NCI-H345 (cell line): ENCODE data around the gene ZCCHC12.
"Not testable (repeated sequence)": the region's sequence is repeated elsewhere in the genome, so short reads cannot be mapped to it uniquely, and the experiment has no call there.

Source experiments
- DNase-seq: peaks from one replicate; lab custom pipeline; 2025; lab: John Stamatoyannopoulos, UW

Gene ZCCHC12

GRCh38 chrX:118823263-118824172 is at the start of gene ZCCHC12:
TSS of gene ZCCHC12 (plus strand) at chrX:118823824. CDS start at chrX:118825245, 1,421 bp downstream.
- DNase-seq = peak; percentile 86

GRCh38 chrX:118779581-118779980 is 44.0 kb upstream of the ZCCHC12 start:
- no peak for DNase-seq

- no peak for DNase-seq
Observed at GRCh38 chrX:118780509-118780908, 43.1 kb upstream of the ZCCHC12 start.

DNA sequence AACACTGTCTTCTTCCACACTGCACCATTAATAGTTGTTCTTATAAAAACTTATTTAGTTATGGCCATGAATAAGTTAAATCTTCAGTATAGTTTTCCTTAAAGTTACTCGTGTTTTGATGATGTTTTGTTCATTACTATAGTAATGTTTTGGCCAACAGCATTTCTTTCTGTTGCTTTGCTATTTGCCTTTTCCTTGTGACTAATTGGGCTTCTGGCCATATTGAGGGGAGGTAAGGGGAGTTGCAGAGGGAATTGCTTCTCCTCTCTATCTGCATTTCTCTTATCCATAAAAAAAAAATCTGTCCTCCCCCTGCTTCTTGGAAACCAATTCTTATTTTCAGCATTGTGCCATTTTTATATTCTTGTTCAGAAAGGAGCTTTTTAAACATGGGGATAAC is 42.7 kb upstream of the ZCCHC12 start:
- DNase-seq = no peak

DNA sequence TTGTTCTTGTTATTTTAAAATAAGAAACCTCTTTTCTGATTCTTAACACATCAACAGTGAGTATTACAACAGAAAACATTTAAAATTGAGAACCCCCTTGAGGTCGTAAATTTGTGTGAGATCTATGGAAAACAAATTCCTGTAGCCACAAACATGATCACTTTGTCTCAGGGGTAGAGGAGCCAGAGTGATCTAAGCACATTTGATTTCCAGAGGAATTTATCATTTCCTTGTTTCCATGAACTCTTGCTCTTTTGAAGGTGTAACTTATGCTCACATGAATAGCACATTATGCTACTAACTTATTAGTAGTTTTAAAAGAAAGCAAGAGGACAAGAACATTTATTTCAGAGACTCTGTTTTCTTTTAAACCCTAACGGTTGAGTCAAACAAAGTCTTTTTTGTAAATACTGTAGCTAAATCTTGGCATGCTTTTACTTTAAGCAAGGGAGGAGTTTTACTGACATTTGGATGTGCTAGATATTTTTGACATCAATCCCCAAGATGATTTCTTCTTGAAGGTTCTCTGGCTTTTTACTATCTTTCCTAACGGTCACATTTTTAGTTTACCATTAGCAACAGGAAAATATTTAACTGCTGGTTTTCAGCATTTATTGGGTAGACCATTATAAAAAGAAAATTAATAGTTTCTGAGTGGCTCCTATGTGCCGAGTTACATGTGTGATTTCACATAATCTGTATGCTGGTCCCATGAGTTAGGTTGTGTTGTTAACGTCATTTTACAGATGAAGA is 27.9 kb upstream of the ZCCHC12 start:
- no peak for DNase-seq

GRCh38 chrX:118802857-118803256 is 20.8 kb upstream of the ZCCHC12 start:
- DNase-seq = no peak

DNA sequence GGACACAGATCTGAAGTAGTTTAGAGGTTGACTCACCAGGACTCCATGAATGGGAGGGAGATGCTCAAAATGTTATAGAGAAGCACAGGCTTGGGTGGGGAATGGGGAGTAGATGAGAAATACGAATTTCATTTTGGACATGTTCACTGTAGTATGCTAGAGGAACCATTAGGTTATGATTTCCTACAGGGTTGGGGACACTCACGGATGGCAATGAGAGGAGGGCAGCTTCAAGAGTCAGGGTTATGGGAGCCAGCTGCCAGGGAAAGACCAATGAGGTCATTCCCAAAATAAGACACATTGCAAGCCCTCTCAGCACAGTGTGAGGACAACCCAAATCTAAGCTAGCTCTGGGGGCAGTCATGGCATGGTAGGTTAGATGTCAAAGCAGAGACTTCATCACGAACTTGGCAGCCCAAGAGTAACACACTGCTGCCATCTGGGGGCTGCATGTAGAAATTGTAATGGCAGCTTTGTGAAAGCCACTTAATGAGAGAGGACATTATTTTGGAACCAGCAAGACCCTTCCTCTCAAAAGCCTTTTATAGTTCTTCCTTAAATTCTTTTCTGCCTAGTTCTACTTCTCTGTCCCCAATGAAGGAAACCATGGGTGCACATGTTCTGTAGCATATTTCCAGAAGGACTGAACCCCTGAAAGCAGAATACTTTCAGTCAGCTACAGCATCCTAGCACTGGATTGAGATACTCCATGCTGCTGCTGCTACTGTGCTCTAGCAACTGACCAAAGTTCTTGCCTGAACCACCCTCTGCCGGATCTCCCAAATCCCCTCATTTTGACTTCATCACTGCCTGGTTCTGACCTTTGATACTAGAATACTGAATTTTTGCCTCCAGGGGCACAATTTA is 16.2 kb upstream of the ZCCHC12 start:
- DNase-seq = peak; percentile 40

- not testable (repeated sequence) for DNase-seq
Observed at GRCh38 chrX:118817257-118817656, 6.4 kb upstream of the ZCCHC12 start.

DNA sequence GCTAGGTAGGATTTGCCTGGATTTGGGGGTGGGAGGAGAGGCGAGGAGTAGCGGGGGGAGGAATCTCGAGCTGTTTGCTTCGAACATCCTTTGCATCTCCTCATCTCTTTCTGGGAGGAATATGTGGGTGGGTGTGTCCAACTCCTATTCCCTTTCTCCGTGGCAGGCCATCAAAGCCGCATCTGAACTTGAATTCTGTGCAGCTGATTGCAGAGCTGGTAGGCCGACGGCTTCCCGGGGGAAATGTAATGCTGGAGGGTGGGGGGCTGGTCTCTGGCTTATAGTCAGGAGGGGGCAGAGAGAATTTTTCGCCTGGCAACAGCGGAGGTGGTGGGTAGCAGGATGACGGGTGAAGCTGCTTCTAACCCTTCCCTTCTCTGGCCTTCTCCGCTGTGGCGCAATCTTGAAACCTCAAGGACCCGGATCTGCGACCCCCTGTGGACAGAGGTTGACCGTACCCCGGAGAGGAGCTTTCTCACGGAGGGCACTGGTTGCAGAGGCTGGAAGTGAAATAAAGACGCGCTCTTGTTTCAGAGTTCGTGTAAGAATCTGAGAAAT is 628 bp downstream of the ZCCHC12 start:
- no peak for DNase-seq

- DNase-seq = no peak
Observed at GRCh38 chrX:118825227-118825626, 1.6 kb downstream of the ZCCHC12 start.

DNA sequence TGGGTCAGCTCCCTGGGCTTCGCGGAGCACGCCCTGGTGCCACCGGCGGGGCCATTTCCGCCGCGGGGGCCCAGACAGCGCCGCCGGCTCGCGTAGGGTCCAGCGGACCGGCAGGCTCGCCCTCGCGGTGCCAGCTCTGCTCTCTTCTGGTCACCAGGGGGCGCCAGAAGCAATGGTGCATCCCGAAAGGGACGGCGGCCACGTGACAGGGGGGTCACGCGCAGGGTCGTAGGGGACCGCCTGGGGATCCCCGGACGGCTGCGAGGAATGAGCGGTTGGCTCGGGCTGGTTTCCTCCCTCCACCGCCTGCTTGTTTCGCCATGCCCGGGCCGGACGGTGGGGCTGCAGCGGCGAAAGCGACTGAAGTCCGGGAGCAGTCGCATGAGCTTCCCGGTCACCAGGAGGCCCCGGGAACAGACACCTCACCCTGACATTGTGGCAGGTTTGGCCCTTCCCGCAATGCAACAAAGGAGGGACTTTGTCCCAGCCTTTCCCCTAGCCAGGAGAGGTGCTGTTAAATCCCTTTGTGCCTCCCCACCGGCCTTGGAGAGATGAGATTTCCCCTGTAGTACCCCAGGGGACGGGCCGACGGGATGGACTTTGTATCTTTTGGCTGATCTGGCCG is 15.8 kb downstream of the ZCCHC12 start:
- peak; percentile 61 for DNase-seq

- peak; percentile 65 for DNase-seq
Observed at GRCh38 chrX:118847676-118848075, 24.1 kb downstream of the ZCCHC12 start.

GRCh38 chrX:118853596-118853995 is 30.0 kb downstream of the ZCCHC12 start:
- DNase-seq = no peak

GRCh38 chrX:118855681-118856310 is 32.2 kb downstream of the ZCCHC12 start:
- DNase-seq = no peak

- no peak for DNase-seq
Observed at GRCh38 chrX:118857006-118857405, 33.4 kb downstream of the ZCCHC12 start.

DNA sequence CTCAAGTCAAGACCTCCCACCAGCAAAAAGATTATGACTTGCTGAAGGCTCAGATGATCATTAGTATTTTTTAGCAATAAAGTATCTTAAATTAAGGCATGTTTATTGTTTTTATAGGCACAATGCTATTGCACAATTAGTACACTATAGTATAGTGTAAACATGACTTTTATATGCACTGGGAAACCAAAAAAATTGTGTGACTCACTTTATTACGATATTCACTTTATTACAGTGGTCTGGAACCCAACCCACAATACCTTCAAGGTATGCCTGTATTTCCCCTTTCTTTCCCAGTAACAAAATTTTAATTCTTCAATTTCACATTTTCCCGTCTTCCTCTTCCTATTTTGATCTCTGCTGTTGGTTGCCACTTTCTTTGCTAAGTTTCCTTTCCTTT is 37.7 kb downstream of the ZCCHC12 start:
- DNase-seq = no peak

DNA sequence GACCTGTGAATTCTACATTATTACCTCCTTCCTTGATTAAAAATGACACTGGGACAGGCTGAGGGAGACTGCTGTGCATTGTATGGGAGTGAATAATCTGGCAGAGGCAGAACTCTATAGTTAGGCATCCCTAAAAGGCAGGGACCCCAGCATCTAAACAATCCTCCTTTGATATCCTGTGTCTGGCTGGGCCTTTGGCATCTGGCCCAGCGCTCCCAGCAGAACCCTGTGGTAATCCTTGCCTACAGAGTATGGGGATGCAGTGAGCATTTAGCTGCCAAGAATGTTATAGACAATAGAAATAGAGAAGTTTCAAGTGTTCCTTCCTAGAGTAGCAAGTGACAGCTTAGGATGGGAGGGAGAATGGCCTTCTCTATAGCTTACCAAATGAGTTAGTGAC is 38.5 kb downstream of the ZCCHC12 start:
- DNase-seq = no peak

DNA sequence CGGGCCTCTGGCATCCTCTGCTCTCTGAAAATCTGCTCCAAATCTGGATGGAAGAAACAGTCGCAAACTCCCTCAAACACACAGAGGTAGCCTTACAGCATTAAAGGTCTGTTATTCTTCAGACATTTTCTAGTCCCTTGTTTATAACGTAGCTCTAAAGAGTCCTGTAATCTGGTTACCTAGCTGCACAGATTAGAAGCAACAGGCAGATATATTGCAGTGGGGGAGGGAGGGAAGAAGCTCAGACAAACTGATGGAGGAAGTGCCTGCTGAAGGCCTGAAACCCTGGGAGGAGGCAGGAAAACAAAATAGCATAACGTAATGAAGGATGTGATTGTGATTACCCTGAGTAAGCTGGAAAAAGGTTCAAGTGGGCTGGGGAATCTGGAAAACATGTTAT is 39.4 kb downstream of the ZCCHC12 start:
- no peak for DNase-seq

DNA sequence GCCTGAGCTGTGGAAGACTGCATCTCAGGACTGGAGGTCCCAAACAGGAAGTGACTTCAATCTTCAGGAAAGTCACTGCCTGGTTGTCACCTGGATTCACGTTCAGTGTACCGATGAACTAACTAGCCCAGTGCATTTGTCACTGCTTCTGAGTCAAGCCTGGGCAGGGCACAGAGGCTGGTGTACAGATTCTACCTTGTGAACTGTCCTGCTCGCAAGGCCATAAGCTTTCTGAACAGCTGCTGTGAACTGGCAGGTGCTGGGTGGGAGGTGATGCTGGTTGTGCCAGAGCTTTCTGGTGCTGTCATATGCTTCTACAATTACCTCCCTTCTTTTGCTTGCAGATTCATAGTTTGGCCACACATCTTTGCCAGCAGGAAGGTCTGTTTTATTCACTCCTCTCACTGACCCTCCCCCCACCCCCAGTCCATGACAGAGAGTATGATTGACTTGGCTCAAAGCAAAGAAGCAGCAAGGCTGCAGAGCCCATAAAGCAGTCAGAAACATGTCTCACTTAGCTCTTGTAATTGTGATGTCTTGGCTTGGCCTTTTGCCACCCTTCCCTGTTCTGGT is 40.5 kb downstream of the ZCCHC12 start:
- no peak for DNase-seq

DNA sequence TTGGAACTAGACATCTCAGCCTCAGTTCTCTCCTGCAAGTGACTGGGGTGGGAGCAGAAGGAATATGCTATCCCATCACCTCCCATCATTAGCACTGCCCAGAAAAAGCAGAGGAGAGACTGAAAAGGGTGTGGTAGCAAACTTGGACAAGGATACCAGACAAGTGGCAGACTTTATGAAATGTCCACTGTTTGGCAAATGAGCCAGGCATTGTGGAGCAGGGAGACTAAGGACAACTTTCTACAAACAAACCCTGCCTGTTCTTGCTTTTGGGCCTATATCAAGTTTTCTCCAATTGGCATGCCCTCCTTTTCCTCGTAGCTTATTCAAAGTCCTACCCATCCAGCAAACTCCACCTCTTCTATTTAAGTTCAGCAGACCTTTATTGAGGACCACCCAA is 41.6 kb downstream of the ZCCHC12 start:
- DNase-seq = no peak

DNA sequence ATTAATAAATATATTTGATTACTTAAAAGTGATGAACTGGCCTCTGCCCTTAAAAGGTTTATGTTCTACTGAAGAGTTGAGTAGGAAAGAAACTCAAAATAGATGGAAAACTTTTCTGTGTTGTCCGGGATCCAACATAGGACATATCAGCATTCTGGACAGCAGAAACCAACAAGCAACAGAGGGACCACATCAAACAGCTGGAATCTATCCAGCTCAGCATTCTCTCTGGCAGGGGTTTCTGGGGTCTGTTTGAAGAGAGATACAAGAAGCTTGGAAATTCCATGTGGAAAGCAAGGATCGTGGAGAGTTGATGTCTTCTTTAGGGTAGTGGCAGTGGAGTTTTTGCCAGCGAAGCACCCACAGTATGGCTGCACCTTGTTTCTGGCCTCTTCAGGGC is 43.6 kb downstream of the ZCCHC12 start:
- DNase-seq = no peak
